Fibroblast of skin of right quadriceps (primary cell): ENCODE results near the gene MUC6.

Experiments
- DNase-seq: peaks from one replicate; pipeline ENCODE4 v3.0.0-alpha.2; 2013

Gene MUC6, protein sequence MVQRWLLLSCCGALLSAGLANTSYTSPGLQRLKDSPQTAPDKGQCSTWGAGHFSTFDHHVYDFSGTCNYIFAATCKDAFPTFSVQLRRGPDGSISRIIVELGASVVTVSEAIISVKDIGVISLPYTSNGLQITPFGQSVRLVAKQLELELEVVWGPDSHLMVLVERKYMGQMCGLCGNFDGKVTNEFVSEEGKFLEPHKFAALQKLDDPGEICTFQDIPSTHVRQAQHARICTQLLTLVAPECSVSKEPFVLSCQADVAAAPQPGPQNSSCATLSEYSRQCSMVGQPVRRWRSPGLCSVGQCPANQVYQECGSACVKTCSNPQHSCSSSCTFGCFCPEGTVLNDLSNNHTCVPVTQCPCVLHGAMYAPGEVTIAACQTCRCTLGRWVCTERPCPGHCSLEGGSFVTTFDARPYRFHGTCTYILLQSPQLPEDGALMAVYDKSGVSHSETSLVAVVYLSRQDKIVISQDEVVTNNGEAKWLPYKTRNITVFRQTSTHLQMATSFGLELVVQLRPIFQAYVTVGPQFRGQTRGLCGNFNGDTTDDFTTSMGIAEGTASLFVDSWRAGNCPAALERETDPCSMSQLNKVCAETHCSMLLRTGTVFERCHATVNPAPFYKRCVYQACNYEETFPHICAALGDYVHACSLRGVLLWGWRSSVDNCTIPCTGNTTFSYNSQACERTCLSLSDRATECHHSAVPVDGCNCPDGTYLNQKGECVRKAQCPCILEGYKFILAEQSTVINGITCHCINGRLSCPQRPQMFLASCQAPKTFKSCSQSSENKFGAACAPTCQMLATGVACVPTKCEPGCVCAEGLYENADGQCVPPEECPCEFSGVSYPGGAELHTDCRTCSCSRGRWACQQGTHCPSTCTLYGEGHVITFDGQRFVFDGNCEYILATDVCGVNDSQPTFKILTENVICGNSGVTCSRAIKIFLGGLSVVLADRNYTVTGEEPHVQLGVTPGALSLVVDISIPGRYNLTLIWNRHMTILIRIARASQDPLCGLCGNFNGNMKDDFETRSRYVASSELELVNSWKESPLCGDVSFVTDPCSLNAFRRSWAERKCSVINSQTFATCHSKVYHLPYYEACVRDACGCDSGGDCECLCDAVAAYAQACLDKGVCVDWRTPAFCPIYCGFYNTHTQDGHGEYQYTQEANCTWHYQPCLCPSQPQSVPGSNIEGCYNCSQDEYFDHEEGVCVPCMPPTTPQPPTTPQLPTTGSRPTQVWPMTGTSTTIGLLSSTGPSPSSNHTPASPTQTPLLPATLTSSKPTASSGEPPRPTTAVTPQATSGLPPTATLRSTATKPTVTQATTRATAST (N-terminal part only)

DNA sequence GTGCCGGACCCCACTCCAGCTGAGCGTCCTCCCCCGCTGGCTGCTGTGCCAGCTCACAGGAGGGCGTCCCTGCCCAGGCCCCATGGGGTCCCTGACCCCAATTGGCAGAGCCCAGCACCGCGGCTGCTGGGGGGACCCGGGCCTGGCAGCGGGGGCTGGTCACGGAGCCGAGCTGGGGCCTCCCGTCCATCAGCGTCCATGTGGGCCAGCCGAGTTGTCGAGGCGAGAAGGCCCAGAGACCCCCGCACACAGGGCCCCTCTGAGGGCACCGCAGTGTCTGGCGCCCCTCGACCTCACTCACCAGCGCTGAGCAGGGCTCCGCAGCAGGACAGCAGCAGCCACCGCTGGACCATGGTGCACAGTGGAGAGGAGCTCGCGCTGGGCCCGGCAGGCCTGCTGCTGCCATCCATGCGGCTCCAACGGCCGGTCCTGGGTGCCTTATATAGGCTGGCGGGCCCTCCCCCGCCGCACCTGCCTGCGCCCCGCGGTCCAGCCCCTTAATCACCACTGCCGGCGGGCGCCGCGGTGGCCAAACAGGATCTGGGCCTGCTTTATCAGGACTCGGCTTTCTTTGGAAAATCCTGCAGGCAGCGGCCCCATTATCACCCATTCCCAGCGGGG lies at the start of gene MUC6:
Gene MUC6, minus strand, starts transcription at position 416 of the 621 bp plus-strand sequence. Its CDS starts 63 bp downstream, at position 353.
- DNase-seq, result no peak

DNA sequence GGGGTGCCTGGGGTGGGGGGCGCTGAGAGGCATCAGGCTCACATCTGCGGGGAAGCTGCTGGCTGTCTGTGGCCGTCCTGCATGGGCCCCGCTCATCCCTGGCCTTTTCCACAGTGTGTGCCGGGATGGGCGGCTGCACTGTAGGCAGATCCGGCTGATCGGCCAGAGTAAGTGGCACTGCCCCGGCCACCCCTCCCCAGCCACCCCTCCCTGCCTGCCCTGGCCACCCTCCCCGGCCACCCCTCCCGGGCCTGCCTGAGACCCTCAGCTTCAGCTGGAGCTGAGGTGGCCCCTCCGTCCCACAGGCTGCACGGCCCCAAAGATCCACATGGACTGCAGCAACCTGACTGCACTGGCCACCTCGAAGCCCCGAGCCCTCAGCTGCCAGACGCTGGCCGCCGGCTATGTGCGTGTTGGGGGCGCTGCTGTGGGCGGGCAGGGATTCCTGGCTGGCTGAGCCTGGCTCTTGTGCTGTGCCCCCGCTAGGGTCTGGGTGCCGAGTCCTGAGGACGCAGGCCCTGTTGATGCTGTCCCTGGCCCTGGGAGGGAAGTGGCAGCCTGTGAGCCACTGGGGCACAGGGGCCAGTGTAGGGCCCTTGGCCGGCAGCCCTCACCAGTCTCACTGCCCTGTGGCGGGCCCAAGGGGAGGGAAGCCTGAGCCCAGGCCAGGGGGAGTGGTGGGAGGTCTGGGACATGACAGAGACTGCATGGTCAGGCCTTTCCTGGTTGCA lies 49.1 kb upstream of the MUC6 start:
- DNase-seq, result no peak

DNA sequence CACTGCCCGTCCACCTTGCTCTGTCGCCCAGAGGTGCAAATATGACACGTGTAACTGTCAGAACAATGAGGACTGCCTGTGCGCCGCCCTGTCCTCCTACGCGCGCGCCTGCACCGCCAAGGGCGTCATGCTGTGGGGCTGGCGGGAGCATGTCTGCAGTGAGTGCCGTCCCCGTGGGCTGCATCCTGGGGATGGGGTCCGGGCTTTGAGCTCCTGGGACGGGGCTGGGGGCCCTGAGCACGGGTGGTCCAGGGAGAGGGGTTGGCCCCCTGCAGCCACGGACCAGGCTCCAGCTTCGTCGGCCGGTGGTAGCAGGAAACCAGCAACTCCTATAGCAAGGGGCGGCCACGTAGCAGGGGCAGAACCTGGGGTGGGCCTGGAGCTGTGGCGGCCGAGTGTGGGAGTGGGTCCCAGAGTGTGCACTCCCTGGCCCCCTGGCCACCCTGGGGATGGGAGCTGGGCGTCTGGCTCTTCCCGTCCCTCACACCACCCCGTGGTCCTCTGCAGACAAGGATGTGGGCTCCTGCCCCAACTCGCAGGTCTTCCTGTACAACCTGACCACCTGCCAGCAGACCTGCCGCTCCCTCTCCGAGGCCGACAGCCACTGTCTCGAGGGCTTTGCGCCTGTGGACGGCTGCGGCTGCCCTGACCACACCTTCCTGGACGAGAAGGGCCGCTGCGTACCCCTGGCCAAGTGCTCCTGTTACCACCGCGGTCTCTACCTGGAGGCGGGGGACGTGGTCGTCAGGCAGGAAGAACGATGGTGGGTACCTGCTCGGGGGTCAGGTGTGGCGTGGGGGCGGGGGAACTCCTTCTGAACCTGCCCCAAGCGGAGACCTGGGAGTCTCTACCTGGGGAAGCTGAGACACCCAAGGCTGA lies 48.3 kb upstream of the MUC6 start:
- DNase-seq, result no peak

GRCh38 chr11:1083621-1084551 lies 47.4 kb upstream of the MUC6 start:
- no peak for DNase-seq

- no peak for DNase-seq
Measured at GRCh38 chr11:1082728-1083620, 46.5 kb upstream of the MUC6 start.

DNA sequence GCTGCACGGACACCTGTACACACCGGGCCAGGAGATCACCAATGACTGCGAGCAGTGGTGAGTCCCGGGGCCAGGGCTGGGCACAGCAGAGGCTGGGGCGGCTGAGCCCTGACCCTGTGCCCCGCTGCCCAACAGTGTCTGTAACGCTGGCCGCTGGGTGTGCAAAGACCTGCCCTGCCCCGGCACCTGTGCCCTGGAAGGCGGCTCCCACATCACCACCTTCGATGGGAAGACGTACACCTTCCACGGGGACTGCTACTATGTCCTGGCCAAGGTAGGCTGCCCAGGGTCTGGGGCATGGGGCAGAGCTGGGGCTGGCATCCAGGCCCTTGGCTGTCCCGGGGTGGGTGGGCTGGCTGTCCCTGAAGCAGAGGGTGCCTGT lies 45.8 kb upstream of the MUC6 start:
- DNase-seq, result no peak

DNA sequence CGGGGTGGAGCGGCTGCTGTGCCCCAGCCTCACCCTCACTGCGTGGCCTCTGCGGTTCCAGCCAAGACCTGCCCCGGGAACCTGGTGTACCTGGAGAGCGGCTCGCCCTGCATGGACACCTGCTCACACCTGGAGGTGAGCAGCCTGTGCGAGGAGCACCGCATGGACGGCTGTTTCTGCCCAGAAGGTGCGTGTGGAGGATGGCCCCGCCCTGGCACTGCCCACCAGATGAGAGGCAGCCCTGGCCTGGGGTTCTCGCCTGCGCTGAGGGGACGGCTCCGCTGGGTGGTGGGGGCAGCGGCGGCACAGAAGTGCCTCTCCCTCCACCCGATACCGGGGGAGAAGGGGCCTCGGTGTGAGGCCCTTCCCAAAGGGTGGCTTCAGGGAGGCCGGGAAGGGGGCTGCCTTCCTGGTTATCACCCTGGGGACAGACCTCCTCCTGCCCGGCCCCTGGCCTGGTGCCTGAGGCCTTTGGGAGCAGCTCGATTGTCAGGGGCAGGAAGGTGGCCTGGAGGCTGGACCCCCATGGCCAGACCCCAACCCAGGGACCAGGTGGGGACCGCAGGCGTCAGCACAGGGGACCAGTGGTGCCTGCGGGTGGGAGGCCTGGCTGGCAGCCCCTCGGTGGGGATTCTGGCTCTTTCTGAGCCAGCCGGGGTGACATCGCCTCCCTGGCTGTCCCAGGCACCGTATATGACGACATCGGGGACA lies 45.2 kb upstream of the MUC6 start:
- no peak for DNase-seq

DNA sequence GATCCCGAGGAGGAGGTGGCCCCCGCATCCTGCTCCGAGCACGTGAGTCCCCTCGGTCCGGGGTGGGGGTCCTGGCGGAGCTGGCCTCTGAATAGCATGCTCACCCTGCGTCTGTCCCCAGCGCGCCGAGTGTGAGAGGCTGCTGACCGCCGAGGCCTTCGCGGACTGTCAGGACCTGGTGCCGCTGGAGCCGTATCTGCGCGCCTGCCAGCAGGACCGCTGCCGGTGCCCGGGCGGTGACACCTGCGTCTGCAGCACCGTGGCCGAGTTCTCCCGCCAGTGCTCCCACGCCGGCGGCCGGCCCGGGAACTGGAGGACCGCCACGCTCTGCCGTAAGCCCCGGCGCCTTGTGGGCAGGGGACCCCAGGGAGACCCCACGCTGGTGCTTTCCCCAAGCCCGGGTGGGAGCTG lies 41.7 kb upstream of the MUC6 start:
- DNase-seq, result no peak

DNA sequence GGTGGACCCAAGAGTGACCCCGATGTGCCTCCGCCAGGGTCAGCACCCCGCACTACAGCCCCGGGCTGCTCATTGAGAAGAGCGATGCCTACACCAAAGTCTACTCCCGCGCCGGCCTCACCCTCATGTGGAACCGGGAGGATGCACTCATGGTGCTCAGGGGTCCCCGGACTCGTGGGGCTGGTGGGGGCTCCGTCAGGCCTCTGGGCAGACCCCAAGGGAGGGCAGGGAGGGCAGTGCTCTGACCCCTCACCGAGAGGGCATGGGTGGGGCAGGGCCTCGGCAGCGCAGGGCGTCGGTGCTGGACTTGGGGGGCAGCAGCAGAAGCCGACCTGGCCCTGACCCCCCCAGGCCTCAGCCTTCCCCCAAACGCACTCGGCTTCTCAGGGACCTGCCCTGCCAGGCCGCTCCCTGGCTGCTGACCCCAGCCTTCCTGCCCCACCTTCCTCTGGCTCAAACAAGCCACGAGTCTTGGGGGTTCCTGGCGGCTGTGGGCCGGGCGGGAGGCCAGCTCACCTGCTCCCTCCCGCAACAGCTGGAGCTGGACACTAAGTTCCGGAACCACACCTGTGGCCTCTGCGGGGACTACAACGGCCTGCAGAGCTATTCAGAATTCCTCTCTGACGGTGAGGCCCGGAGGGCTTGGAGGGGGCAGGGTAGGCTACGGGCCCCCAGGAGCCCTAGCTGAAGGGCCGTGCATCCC lies 41.0 kb upstream of the MUC6 start:
- no peak for DNase-seq

DNA sequence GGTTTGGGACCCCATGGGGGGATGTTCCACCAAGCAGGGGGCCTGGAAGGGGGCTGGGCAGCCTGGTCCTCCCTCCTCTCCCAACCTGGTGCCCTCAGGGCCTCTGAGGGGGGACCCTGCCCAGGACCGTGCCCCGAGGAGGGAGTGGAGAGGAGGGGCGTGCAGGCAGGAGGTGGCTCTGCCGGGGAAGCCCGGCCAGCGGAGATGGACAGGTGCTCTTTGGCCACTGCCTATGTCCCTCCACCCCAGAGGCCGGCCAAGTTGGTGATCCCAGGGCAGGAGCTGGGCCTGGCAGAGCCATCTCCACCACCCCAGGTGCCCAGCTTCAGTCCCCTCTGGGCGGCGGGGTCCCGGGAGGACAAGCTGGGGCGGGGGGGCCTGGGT lies 40.5 kb upstream of the MUC6 start:
- DNase-seq, result no peak

GRCh38 chr11:1076061-1076665 lies 39.6 kb upstream of the MUC6 start:
- DNase-seq, result no peak

DNA sequence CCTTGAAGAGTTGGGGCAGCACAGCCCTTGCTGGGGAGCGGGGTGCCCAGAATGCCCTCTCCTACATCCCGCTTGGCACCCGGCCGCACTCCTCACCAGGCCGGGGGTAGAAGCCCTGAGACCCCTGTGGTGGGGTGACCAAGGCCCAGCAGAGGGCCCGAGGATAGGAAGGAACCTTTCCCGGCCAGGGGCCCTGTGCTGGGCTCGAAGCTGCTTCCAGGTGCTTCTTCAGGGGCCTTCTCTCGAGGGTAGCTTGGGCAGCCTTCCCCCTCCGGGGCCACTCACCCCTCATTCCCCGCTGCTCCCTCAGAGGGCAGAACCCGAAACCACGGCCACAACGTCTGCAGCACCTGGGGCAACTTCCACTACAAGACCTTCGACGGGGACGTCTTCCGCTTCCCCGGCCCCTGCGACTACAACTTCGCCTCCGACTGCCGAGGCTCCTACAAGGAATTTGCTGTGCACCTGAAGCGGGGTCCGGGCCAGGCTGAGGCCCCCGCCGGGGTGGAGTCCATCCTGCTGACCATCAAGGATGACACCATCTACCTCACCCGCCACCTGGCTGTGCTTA lies 38.9 kb upstream of the MUC6 start:
- DNase-seq, result no peak

- DNase-seq, result no peak
Measured at GRCh38 chr11:1074244-1075221, 38.0 kb upstream of the MUC6 start, which contains the start of gene MUC2. Gene MUC2 (plus strand): TSS chr11:1074874.

- DNase-seq, result no peak
Measured at GRCh38 chr11:1073851-1074243, 37.3 kb upstream of the MUC6 start.

- DNase-seq, result no peak
Measured at GRCh38 chr11:1073261-1073724, 36.8 kb upstream of the MUC6 start.
